A673 (cell line): ENCODE data around the gene FBXW8.

Experiments used
- EZH2 ChIP-seq: fragments of 200-600 bp; sonication (generic); IDR thresholded peaks from 2 replicates; pipeline ENCODE4 v1.6.1; 2017; ENCODE audit warnings: borderline replicate concordance, low read depth, mild to moderate bottlenecking, mixed read lengths, antibody characterized with exemption, low read length; ENCODE audit not compliant: poor library complexity, severe bottlenecking
- TF ChIP-seq, protein P1 (sequence below): fragments of 300-800, 200-600 bp; sonication (generic); conservative IDR thresholded peaks from 2 replicates; pipeline ENCODE4 v1.5.1; 2017; ENCODE audit warnings: low read depth, mild to moderate bottlenecking, antibody characterized with exemption, low read length, moderate library complexity, mixed read lengths

DNA sequence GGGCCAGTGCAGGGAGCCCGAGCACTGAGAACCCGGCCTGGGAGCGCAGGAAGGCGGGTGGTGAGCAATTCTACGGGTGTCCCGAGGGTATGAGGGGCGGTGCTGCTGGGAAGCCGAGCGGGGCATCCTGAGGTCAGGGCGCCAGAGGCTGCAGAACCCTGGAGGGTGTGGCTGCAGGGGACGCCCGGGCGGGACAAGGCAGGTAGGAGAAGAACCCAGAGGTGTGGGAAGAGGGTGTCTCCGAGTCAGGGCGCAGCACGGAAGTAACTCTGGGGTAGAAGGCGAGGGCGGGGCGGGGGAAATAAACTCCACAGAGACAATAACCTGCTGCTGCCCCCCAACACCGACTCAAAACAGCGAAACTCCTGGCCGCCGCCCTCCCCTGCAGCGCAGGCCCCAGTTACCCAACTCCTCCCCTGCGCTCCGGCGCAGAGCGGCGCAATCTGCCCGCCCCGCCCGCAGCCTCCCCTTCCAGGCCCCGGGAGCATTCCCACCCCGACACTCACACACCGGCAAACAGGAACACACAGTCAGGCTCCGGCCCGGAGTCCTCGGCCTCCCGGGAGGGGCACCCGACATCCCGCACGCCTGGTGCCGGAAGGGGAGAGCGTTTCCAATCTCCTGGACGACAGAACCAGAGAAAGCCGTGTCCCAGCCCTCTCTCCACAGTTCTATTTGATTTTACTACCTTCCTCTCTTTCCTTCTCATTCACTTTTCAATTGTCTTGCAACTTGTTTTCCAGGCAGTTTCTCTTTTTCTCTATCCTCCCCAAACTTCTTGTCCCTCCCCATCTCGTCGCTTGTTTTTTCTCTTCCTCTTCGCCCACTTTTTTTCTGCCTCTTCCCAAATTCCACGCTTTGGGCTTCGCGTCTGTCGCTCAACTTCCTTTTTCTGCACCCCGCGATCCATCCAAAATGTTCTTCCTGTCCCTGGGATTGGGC lies 31.9 kb upstream of the FBXW8 start:
- TF ChIP-seq, protein P1, sequence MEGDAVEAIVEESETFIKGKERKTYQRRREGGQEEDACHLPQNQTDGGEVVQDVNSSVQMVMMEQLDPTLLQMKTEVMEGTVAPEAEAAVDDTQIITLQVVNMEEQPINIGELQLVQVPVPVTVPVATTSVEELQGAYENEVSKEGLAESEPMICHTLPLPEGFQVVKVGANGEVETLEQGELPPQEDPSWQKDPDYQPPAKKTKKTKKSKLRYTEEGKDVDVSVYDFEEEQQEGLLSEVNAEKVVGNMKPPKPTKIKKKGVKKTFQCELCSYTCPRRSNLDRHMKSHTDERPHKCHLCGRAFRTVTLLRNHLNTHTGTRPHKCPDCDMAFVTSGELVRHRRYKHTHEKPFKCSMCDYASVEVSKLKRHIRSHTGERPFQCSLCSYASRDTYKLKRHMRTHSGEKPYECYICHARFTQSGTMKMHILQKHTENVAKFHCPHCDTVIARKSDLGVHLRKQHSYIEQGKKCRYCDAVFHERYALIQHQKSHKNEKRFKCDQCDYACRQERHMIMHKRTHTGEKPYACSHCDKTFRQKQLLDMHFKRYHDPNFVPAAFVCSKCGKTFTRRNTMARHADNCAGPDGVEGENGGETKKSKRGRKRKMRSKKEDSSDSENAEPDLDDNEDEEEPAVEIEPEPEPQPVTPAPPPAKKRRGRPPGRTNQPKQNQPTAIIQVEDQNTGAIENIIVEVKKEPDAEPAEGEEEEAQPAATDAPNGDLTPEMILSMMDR, result no peak
- no peak for TF ChIP-seq EZH2
